Lower lobe of right lung (tissue), 2 donors: Measurements from ENCODE around the gene TUBD1. TPM values are rescaled to one million over a fixed set of nuclear protein-coding genes. Genes with fewer than 3 reads are reported as not detected.
"Not testable (repeated sequence)": the region's sequence is repeated elsewhere in the genome, so short reads cannot be mapped to it uniquely, and the experiment has no call there.

Experiments used
- ATAC-seq, 2 donors: fragments of 200-7000 bp; cut with Tn5 transposase; one replicate each; pipeline ENCODE4 v1.9.1; 2020 to 2022; ENCODE audit warnings: mild to moderate bottlenecking in 2 of 2, moderate library complexity in 2 of 2
- DNase-seq: peaks from one replicate; pipeline ENCODE4 v3.0.0-alpha.2; 2020
- H3K27ac ChIP-seq: fragments of 200-600 bp; one replicate; pipeline ENCODE4 v1.8.0; 2022
- H3K27me3 ChIP-seq: fragments of 200-600 bp; one replicate; pipeline ENCODE4 v1.8.0; 2022; ENCODE audit warnings: low read depth
- H3K36me3 ChIP-seq: fragments of 200-600 bp; one replicate; pipeline ENCODE4 v1.8.0; 2022; ENCODE audit warnings: mild to moderate bottlenecking
- H3K4me1 ChIP-seq: fragments of 200-600 bp; one replicate; pipeline ENCODE4 v1.8.0; 2022
- H3K4me3 ChIP-seq: fragments of 200-600 bp; one replicate; pipeline ENCODE4 v1.8.0; 2022; ENCODE audit warnings: mild to moderate bottlenecking
- H3K9me3 ChIP-seq: fragments of 200-600 bp; one replicate; pipeline ENCODE4 v1.8.0; 2022
- CTCF ChIP-seq: fragments of 200-600 bp; IDR thresholded peaks from one replicate; pipeline ENCODE4 v1.8.0; 2022; ENCODE audit warnings: antibody characterized with exemption, mild to moderate bottlenecking
- intact Hi-C: fragments of 100-400 bp; cut with DNase I; formaldehyde crosslinking; loops from one replicate; pipeline ENCODE4 v1.11.0; 2022
- total RNA-seq: library from RNA; stranded (reverse); fragmentation: NEBNext Ultra II Directional; extraction: Animal tissue kit (Norgen Biotek cat#: 25700); gene quantifications from one replicate; pipeline ENCODE4 v1.2.1, GENCODE V29; 2021
- donor health status: DM: no; HTN: yes; CAD: no; lungs with severe emphysema.

The TUBD1 gene
- total RNA-seq, 1 donor from 2014 or later = 14.7 TPM

GRCh38 chr17:59858167-59858816, 34.5 kb downstream of the TUBD1 start:
- TF ChIP-seq CTCF = no peak
- ATAC-seq (no peak), DNase-seq (no peak)
- H3K36me3 ChIP-seq = peaks cover 19% of the 10 kb centered on the region
- H3K27ac ChIP-seq = peak overlapping the region; percentile 31
- intact Hi-C loops = no loop called here
- H3K9me3 ChIP-seq = no peaks in the 10 kb centered on the region
- H3K27me3 ChIP-seq = no peaks in the 10 kb centered on the region
- peaks cover 43% of the 10 kb centered on the region for H3K4me1 ChIP-seq
- no peak overlapping the region for H3K4me3 ChIP-seq

- Histone ChIP-seq H3K27ac (no peak overlapping the region), H3K36me3 (peaks cover 10% of the 10 kb centered on the region), H3K27me3 (no peaks in the 10 kb centered on the region), H3K4me1 (peaks cover 54% of the 10 kb centered on the region), H3K9me3 (no peaks in the 10 kb centered on the region), H3K4me3 (no peak overlapping the region)
- ATAC-seq (peak in 1 of 2 donors; percentile 36), DNase-seq (no peak)
- TF ChIP-seq CTCF = no peak
- intact Hi-C loops = no loop called here
Measured at GRCh38 chr17:59856859-59857794, 35.6 kb downstream of the TUBD1 start.

- H3K9me3 ChIP-seq, H3K36me3 ChIP-seq, DNase-seq, intact Hi-C loops, H3K27ac ChIP-seq, ATAC-seq, H3K27me3 ChIP-seq, H3K4me3 ChIP-seq: not testable (repeated sequence)
- H3K4me1 ChIP-seq = peaks cover 72% of the 10 kb centered on the region
Measured at GRCh38 chr17:59853919-59854729, 38.6 kb downstream of the TUBD1 start.

GRCh38 chr17:59853168-59853918, 39.4 kb downstream of the TUBD1 start:
- intact Hi-C loops = no loop called here
- TF ChIP-seq CTCF = peak; percentile 35
- no peaks in the 10 kb centered on the region for H3K27me3 ChIP-seq
- H3K4me3 ChIP-seq = no peak overlapping the region
- peaks cover 72% of the 10 kb centered on the region for H3K4me1 ChIP-seq
- no peak for DNase-seq
- peak overlapping the region; percentile 4 for H3K27ac ChIP-seq
- no peaks in the 10 kb centered on the region for H3K9me3 ChIP-seq
- ATAC-seq = peak; percentile 40 to 44
- H3K36me3 ChIP-seq = no peaks in the 10 kb centered on the region

- ATAC-seq, H3K27me3 ChIP-seq, intact Hi-C loops, H3K36me3 ChIP-seq, H3K9me3 ChIP-seq, DNase-seq, H3K4me3 ChIP-seq: not testable (repeated sequence)
- peaks cover 77% of the 10 kb centered on the region for H3K4me1 ChIP-seq
- H3K27ac ChIP-seq = peak overlapping the region; percentile 51
Measured at GRCh38 chr17:59852847-59853167, 39.9 kb downstream of the TUBD1 start.
